ENCODE data around the gene PLA2G5.
A peak's percentile ranks its signal among the peaks of the same experiment; 100 is the strongest.
"Not testable (repeated sequence)": the region's sequence is repeated elsewhere in the genome, so short reads cannot be mapped to it uniquely, and the experiment has no call there.

Gene PLA2G5, protein sequence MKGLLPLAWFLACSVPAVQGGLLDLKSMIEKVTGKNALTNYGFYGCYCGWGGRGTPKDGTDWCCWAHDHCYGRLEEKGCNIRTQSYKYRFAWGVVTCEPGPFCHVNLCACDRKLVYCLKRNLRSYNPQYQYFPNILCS

DNA sequence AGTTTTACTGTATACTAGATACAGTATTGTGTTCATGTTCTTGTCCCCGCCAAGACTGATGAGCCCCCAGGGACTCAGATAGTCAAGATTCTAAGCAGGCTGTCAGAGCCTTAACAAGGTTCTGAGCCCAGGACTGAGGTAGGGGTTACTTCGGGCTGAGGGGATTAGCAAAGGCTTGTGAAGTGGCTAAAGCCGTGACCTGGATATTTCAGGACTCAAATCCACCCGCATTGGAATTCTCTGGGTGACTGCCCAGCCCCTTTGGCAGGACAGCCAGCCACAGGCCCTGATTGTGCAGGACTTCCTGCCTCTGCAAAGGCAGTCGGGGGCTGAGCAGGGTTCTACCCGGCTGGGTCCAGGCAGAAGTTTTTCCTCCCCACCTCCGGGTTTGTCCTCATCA, at the start of gene PLA2G5:
Gene PLA2G5, plus strand, starts transcription at position 321 of the 400 bp plus-strand sequence. CDS start 14,637 bp downstream, outside the sequence.
- peak; percentile 21 for DNase-seq (ENCODE audit: low read depth)

DNA sequence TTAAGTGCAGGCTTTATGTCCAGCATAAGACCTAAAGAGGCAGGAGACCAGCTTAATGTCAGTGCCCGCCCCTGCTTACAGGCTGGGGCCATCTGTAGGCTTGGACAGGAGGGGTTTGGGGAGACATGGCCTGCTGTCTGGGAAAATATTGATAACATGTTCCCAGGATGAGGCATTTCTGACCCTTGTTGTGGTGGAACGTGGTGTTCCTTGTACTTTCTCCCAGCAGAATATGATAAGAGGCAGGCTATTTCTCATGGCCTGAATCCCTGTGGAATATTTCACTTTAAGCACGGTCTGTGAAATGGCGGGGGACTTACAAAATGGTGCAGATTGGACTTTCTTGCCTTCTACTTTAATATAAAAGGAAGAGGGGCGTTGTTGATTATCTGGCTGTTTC, 41.9 kb upstream of the PLA2G5 start:
- DNase-seq (ENCODE audit: low read depth) = no peak

DNA sequence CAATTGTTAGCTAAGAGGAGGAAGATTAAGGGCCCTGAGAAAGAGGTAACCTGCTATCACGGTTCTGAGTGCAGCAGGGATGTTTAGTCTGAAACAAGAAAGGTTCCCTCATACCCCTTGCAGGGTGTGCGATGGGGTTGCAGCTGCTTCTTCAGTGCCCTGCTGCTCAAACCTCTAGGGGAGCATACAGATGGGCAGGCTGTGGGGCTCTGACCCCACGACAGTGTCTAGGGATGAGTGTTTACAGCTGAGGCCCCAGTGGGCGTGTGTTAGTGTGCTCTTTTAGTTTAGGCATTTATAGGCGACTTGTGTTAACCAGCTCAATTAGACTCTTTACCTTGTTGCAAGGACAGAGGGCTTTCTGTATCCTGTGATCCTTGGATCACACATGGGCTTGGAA, 41.3 kb upstream of the PLA2G5 start:
- DNase-seq (ENCODE audit: low read depth) = no peak

DNA sequence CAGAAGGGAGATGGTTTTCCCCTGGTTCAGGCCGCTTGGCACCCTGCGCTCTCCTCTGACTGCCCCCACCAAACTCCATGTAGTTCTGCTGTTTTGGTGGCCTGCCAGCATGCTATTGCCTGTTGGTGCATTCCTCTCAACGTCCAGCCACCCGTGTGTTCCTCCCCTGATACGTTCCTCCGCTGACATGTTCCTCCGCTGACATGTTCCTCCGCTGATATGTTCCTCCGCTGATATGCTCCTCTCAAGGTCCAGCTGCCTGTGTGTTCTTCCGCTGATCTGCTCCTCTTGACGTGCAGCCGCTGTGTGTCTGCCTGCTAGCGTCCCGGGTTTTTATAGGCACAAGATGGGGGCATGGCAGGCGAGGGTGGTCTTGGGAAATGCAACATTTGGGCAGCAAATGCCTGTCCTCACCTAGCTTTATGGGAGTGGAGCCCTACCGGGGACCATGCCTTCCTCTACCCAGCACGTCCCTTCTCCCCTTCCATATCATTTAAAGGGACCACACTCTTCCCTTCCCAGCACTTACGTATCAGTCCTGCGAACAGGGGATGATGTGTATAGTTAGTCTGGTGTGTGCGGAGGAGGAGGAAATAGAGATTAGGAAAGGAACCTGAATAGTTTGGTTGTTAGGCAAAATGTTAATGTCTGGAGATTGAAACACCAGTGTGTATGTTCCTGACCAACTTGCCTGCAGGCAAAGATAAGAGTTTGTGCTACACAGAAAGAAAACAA, 40.6 kb upstream of the PLA2G5 start:
- no peak for DNase-seq (ENCODE audit: low read depth)

DNA sequence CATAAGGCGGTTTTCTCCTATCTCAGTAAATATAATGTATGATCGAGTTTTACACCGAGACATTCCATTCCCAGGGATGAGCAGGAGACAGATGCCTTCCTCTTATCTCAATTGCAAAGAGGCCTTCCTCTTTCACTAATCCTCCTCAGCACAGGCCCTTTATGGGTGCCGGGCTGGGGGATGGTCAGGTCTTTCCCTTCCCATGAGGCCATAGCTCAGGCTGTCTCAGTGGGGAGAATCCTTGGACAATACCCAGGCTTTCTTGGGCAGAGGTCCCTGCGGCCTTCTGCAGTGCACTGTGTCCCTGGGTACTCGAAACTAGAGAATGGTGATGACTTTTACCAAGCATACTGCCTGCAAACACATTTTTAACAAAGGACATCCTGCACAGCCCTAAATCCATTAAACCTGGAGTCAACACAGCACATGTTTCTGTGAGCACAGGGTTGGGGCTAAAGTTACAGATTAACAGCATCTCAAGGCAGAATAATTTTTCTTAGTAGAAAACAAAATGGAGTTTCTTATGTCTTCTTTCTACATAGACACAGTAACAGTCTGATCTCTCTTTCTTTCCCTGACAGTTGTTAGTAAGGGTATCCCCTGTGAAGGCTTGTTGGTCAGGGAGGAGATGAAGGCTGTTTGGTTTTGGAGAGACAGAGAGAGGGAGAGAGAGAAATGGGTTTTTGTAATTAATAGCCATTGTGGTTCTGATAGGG, 39.4 kb upstream of the PLA2G5 start:
- not testable (repeated sequence) for DNase-seq (ENCODE audit: low read depth)

DNA sequence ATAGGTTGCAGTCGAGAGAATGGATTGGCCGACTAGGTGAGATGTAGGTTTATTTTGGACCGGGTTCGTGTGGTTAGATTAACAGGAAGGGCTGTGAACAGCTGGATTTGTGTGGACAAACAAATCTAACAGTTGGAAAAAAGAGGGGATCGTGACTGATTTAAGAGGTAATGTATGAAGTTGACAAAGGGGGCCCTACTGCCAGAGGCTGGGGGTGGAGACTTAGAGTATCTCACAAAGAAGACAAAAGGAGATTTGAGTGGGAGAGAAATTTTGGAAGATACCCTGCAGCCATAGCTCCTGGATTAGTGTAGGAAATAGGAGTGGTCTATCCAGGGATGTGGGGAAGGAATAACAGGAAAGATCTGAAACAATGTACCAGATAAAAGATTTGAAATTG, 38.8 kb upstream of the PLA2G5 start:
- DNase-seq (ENCODE audit: low read depth) = no peak

DNA sequence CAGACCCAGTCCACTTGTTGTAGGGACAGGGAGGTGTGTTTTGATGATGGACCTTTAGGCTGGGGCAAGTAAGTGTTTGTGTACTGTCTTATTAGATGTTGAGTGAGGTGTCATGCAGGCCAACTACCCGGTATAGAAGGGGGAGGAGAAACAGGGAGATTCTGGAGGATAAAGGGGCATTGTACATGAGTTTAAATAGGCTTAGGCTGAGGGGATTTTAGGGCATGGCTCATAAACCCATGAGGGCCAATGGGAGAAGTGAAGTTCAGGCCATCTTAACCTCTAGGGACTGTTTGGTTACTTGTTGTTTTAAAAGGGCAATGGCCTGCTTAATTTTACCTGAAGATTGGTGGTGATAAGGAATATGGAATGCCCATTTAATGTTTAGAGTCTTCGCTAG, 38.2 kb upstream of the PLA2G5 start:
- DNase-seq (ENCODE audit: low read depth) = no peak

DNA sequence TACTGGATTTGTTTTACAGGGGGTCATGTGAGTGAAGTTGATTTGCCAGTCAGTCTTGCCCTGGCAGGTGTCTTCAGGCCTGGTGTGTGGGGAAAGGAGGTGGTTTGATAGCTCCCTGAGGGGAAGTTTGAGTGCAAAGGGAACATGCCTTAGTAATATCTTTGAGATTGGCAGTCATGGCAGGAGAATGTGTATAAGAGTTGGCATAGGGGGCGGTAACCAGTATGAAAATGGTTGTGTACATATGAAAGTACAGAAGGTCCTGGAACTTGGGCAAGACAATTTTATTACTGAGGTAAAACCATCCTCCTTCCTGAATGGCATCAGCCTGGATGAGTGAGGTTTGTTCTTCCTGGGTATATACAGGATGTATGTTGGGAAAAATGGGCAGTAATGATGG, 37.6 kb upstream of the PLA2G5 start:
- DNase-seq (ENCODE audit: low read depth) = no peak

DNA sequence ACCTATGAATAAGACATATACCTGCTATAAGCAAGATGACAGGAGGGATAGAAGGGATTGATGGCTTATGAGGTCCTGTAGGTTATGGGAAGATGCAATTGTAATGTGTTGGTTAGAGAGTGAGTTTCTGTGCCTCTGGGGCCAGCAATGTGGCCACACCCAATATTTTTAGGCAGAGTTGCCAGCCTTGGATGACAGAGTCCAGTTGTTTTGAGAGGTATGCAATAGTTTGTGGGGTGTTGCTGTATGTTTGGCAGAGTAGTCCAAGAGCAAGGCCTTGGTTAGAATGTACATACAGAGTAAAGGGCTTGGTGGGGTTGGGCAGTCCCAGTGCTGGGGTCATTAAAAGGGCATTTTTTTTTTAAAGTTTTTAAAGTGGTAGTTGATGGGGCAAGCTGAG, 36.6 kb upstream of the PLA2G5 start:
- no peak for DNase-seq (ENCODE audit: low read depth)

DNA sequence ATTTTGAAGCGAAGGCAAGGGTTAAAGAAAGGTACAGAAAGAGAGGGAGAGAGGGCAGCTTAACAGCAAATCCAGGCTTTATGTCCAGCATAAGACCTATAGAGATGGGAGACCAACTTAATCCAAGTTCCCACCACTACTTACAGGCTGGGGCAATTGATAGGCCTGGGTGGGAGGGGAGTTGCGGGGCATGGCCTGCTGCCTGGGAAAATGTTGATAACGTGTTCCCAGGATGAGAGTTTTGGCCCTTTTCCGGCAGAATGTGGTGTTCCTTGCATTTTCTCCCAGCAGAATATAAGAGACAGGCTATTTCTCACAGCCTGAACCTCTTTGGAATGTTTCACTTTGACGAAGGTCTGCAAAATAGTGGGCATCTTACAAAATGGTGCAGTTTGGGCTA, 34.9 kb upstream of the PLA2G5 start:
- DNase-seq (ENCODE audit: low read depth) = no peak

DNA sequence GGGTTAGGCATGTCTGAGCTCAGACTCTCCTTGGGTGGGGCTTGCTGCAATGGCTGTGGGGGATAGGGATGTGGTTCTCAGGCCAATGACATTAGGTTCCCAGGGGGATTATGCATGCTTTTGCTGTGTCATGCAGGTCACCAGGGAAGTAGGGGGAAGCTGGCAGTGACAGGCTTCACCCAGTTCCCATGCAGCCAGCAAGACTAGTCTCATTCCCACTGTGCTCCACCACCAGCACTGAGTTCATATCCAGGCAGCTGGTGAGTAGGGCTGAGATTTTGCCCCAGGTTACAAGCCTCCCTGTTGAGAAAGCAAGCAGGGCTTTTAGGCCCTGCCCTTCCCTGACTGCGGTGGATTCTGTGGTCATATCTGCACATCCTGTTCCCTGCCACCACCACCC, 32.1 kb upstream of the PLA2G5 start:
- no peak for DNase-seq (ENCODE audit: low read depth)

DNA sequence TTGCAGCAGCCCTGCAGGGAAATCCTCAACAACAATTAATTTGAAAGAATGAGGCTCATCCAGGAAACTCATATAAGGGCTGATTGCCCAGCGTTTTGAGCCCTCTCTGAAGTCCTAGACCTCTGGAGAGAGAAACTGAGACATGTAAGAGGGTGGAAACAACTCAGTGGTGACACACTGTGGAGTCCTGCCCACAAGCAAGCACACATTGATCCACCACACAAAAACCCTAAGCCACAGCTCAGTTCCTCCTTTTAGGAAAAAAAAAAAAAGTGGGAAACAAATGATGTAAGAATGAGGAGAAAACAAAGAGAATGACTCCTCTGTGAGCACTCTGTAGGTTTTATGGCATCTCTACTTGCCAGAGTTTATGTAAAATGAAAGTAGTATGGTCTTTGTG, 22.9 kb upstream of the PLA2G5 start:
- no peak for DNase-seq (ENCODE audit: low read depth)

DNA sequence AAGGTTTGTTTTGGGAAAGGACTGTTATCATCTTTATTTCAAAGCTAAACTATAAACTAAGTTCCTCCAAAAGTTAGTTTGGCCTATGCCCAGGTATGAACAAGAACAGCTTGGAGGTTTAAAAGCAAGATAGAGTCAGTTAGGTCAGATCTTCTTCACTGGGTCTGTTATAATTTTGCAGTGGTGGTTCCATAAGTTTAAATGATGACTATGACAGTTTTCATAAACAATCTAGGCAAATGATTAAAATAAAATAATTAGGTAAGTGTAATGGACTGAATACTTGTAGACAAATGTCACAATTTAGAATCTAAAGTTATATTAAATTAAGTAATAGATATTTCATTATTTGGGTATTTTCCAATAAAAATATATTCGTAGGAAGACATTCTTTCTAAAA, 21.4 kb upstream of the PLA2G5 start:
- DNase-seq (ENCODE audit: low read depth) = no peak

DNA sequence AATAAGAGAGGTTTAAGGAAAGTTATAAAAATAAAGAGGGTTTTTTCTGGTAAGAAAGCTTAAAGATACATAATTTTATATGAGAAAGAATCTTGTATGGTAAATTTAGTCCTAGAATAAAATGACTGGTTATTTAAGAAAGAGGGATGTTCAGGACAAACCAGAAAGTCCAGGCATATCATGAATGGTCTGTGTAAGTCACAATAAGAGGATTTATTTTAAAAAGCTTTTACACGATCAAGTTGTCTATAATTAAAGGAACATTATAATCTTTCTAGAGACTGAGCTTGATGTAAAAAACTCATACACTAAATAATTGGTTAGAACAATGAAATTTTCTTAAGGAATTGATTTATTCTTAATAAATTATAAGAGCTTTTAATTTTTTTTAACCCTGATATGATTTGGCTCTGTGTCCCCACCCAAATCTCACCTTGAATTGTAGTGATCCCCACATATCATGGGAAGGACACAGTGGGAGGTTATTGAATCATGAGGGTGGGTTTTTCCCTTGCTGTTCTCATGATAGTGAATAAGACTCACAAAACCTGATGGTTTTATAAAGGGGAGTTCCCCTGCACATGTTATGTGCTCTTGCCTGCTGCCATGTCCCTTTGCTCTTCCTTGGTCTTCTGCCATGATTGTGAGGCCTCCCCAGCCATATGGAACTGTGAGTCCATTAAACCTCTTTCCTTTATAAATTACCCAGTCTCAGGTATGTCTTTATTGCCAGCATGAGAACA, 20.8 kb upstream of the PLA2G5 start:
- not testable (repeated sequence) for DNase-seq (ENCODE audit: low read depth)

DNA sequence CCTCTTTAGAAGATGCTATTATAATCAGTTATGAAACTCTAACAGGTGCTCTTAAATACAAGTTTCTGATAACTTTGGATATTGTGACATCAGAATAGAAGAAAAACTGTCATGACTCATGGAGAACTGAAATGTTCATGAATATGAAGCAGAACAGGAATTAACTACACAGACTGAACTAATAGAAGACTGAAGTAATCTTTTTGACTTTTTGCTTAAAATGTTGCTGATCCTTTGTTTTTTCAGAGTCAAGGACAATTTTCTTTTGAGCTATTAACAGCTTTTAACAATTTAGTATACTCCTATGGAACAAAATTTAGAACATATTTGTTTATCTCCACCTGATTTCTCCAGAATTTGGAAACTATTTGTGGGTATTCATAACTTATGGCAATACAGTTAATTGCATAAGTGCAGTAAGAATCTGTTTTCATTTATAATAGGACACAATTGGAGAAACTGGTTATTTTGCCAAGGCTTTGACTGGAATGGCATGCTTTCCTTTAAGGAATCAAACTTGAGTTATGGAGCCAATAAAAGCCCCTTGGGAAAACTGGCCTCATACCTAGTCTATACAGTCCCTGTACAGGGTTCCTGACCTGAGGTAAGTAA, 18.7 kb upstream of the PLA2G5 start:
- no peak for DNase-seq (ENCODE audit: low read depth)

DNA sequence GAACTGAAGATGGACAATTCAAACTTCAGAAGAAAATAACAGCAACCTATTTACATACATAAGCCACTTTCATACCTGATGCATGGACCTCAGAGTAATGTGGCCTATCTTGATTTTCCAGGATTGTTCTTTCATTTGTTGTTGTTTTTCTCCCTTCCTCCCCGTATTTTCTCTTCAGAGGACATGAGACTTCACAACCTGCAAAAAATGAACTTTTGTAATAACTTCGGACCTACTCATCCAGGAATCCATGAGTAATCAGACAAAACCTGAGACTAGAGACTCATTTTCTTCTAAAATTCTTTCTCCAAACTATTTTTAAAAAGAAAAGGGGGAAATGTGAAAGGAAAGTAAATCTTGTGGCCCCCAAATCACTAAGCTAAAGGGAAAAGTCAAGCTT, 17.6 kb upstream of the PLA2G5 start:
- DNase-seq (ENCODE audit: low read depth) = no peak

DNA sequence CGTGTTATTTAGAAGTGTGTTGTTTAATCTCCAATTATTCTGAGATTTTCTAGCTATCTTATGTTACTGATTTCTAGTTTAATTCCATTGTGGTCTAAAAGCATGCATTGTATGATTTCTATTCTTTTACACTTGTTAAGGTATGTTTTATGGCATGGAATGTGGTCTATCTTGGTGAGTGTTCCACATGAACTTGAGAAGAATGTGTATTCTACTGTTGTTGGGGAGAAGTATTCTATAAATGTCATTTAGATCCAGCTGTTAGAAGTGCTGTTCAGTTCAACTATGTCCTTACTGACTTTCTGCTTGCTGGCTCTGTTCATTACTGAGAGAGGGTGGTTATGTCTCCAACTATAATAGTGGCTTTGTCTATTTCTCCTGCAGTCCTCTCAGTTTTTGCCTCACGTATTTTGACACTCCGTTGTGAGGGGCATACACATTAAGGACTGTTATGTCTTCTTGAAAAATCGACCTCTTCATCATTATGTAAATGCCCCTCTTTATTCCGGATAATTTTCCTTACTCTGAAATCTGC, 12.0 kb upstream of the PLA2G5 start:
- no peak for DNase-seq (ENCODE audit: low read depth)

DNA sequence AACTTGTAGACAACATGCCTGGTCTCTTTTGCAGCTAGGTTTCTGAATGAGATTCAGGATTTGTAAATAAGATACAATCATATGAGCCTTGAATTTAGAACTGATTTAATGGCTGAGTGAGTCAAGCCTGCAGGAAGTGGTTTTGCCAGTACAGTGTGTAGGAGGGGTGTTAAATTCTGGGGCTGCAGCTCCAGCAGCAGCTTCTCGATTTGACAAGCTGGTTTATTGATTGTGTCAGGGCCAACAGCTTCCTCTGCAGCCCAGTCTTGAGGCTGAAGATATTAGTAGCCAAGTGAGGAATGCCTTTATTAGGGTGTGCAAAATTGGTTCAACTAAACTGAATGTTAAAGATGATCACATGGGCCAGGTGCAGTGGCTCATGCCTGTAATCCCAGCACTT, 11.5 kb upstream of the PLA2G5 start:
- DNase-seq (ENCODE audit: low read depth) = peak; percentile 75

DNA sequence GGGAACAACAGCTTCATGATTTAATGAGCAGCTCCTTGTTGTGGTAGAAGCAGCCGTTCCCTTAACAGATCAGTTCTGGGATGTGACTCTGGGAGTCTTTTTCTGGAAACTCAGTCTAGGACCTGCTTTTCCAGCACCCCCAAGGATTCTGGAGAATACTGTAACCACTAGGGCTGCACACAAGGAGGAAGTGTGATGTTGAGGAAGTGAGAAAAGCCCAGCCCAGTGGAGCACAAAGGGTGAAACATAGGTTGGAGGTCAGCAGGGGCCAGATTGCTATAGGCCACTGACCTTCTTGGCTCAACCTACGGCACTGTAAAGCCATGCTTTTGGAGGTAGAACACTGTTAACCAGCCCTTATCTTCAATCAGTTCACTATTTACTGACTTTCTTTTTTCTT, 10.1 kb upstream of the PLA2G5 start:
- no peak for DNase-seq (ENCODE audit: low read depth)

DNA sequence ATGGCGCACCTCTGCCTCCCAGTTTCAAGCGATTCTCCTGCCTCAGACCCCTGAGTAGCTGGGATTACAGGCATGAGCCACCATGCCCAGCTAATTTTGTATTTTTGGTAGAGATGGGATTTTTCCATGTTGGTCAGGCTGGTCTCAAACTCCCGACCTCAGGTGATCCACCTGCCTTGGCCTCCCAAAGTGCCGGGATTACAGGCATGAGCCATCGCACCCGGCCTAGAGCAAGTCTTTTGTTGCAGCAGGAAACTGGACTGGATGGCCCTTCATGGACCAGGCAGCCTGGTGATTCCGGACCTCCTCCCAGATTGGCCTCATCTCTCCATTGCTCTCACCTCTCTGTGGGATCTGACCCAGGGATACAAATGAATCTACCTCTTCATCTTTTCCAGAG, 9.2 kb upstream of the PLA2G5 start:
- not testable (repeated sequence) for DNase-seq (ENCODE audit: low read depth)

DNA sequence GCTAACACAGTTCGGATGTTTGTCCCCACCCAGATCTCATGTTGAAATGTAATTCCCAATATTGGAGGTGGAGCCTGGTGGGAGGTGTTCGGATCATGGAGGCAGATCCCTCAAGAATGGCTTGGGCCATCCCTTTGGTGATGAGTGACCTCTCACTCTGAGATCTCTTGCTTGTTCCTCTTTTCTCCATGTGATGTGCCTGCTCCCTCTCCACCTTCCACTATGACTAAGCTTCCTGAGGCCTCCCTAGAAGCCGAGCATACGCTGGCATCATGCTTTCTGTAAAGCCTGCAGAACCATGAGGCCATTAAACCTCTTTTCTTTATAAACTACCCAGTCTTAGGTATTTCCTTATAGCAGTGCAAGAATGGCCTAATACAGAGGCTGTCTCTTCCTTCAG, 8.1 kb upstream of the PLA2G5 start:
- DNase-seq (ENCODE audit: low read depth) = no peak

DNA sequence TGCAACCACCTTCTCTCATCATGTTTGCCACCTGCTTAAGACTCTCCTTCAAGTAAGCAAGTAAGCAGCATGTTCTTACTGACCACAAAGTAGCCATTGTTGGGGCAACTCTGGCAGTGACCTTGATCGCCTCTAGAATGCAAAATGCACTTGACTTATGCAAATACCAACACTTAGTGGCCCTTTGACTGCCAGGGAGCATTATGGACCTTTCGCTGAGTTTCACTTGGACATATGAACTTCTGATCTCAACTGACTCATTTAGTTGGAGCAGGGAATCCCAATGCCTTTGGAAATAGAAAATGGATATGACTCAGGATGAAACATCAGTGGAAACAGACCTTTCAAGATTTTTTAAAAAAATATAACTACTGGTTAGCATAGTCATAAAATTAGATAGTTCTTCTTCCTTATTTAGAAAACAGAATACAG, 6.1 kb upstream of the PLA2G5 start:
- peak; percentile 90 for DNase-seq (ENCODE audit: low read depth)

Data from stromal cell of bone marrow (primary cell).